Astrocyte of the hippocampus (primary cell): Measurements from ENCODE around the gene ACSF3.

Experiments used
- DNase-seq: peaks from one replicate; pipeline ENCODE4 v3.0.0; 2011; ENCODE audit warnings: low read depth, low spot score

Gene ACSF3

GRCh38 chr16:89094880-89095258 is 1.2 kb downstream of the ACSF3 start:
- DNase-seq = no peak

DNA sequence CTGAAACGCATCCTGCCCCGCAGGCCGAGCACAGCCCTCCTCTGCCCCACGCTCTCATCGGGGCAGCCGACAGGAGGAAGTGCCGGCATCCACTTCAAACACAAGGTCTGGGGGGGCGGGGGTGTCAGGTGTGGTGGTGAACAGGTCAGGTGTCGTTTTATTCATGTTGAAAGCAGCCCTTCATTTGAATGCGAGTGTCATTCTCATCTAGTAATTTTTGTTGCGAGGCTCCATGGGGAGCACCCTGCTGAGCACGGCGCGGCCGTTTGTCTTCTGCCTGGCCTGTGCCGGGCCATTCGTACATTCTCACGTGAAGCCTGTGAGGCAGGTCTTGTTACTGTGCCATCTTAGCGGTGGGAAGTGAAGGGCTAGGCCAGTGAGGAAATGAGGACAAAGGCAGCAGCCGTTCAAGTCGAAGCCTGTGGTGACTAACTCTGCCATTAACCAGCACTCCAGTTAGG is 1.9 kb downstream of the ACSF3 start:
- no peak for DNase-seq

DNA sequence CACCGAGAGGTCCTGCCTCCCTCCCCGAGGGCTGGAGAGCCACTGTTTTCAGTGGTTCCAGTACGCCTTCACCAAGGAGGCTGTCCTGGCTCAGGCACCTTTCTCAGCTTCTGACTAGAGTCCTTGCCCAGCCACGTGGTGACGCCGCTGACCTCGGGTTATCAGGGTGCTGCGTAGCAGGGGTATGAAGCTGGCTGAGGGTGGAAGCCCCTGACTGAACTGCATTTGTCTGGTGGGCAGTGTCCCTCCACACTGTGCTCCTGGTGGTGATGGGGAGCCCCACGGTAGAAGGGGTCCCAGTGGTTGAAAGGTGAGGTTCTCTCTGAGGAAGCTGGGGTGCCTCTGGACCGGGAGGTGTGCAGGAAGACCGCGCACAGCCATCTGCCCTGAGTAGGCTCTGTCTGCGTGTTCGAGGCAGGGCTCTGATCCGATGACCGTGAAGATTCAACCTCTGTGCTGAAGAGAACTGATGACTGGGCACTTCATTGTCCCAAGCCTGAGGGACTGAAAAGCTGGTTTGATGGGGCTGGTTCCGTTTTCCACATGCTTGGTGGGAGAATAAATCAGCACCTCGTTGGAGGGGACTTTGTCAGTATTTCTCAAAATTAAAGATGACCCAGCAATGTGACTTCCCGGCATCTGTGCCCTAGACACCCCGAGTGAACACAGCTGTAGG is 2.5 kb downstream of the ACSF3 start:
- no peak for DNase-seq

- DNase-seq = no peak
These were observed 3.2 kb downstream of the ACSF3 start for GRCh38 chr16:89096768-89097391.

DNA sequence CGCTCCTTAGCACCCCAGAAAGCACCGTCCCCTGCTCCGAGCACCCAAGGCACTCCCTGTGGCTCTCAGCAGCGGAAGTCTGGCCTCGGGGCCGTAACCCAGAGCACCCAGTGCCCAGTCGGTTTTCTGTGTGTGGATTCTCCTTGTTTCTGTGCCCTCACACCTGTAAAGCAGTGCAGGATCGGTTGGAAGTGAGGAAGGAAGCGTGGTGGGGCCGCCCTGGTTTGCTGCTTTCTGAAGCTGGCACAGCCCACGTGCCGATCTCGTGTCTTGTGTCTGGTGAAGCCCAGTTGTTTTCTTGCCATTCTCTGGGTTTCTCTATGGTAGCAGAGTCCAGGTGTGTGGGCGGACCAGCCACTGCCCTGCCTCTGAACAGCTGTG is 3.7 kb downstream of the ACSF3 start:
- no peak for DNase-seq

DNA sequence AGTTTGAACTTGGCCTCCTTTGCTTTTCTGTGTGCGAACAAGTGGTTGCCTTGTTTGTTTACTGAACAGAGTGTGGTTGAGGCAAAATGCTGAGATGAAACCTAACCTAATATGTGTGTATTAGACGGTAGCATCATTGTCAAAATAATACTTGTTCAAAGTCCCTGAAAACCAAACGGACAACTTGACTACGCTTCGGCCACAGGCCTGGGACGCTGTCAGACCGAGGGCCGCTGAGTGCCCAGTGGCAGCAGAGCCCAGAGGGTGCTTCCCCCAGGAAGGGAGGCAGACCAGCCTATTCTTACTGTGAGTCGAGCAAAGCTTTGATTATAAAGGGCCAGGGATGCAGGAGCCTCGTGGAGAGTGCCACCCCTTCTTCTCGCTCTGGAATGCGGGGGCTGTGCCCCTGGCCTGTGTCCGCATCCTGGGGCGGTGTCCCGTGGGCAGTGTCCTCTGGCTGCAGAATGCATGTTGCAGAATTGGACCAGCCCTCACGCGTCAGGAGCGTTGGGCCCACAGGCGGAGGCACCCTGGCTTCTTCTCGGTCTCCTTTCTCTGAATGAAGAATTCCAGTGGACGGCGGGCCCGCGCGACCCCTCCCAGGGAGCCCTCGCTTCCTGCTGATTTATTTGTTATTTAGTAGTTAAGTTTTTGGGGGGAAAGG is 5.2 kb downstream of the ACSF3 start:
- DNase-seq = no peak

DNA sequence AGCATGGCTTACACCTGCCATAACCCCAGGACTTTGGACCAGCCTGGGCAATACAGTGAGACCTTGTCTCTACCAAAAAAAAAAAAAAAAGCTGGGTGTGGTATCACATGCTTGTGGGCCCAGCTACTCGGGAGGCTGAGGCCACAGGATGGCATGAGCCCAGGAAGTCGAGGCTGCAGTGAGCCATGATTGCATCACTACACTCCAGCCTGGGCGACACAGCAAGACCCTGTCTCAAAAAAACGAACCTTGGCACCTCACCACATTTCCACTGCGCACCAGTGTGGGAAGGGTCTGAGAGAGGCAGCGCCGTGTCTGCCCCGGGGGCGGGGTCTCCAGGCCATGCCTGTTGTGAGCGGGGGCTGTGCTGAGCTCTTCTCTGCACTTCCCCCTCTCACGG is 6.3 kb downstream of the ACSF3 start:
- DNase-seq = no peak

DNA sequence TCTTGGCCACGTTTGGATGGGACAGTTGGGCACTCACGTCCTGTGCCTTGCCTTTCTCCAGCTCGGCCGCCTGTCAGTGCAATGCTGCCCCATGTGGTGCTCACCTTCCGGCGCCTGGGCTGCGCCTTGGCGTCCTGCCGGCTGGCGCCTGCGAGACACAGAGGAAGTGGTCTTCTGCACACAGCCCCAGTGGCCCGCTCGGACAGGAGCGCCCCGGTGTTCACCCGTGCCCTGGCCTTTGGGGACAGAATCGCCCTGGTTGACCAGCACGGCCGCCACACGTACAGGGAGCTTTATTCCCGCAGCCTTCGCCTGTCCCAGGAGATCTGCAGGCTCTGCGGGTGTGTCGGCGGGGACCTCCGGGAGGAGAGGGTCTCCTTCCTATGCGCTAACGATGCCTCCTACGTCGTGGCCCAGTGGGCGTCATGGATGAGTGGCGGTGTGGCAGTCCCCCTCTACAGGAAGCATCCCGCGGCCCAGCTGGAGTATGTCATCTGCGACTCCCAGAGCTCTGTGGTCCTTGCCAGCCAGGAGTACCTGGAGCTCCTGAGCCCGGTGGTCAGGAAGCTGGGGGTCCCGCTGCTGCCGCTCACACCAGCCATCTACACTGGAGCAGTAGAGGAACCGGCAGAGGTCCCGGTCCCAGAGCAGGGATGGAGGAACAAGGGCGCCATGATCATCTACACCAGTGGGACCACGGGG is 7.1 kb downstream of the ACSF3 start:
- DNase-seq = no peak

DNA sequence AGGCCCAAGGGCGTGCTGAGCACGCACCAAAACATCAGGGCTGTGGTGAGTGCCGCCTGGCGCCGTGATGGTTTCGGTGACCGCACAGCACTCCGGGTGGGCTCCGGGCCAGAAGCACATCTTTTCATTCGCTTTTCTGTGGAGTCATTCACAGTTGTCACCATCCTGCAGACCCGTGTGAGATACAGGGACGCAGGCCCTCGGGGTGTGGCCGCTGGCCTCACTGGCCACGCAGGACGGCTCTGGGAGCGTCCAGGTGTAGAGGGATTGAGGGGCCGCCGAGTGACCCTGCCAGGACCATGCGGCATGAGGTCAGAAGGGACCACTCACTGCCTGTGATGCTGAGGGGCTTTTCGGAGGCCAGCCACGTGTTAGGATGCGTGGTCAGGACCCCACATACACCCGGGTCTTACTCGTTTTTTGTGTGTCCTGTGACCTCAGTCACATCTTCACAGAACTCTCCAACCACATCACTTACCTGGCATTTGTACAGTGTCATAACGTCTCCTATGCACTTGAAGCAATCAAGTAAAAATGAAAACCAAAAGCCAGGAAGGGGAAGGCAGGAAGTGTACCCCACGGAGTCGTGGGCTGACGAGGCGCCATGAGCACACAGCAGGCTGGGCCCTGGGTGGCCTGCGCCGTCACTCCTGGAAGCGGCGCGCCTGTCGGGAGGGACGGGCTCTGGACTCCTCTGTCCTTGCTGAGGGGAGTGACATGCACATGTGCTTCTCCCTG is 7.8 kb downstream of the ACSF3 start:
- DNase-seq = no peak

- no peak for DNase-seq
These were observed 8.4 kb downstream of the ACSF3 start for GRCh38 chr16:89102041-89102471.

- DNase-seq = no peak
These were observed 8.9 kb downstream of the ACSF3 start for GRCh38 chr16:89102481-89103073.

DNA sequence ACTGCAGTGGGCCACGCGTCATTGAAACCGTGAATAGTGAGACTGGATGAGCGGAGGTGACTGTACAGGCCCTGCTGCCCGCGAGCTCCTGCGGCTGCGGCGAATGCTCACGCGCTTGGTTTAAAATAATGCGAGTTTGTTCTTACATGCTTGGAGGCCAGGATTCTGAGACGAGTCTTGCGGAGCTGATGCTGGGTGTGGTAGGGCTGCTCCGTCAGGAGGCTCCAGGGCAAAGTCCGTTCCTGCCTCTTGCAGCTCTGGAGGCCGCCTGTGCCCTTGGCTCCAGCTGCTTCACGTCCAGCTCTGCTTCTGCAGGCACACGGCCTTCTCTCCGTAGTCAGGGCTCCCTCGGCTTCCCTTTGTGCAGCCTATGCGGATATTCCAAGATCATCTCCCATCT is 9.5 kb downstream of the ACSF3 start:
- no peak for DNase-seq

- DNase-seq = no peak
These were observed 10.1 kb downstream of the ACSF3 start for GRCh38 chr16:89103781-89104180.

DNA sequence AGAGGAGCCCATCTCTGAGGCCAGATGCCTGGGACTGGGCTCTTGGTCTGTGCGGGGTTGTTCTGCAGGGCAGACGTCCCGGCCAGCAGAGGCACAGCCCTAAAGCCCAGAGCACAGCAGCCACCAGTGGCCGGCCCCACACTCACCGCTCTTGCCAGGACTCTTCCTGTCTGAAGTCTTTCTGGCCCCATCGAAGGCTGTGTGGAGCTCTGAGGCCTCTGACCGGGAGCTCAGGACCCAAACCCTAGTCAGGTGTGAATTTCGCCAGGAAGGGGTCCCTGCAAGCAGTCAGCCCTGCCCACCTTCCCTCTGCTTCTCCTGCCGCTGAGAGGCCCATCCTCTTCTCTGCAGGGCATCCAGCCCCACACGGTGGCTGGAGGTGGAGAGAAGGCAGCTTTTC is 10.7 kb downstream of the ACSF3 start:
- DNase-seq = no peak

DNA sequence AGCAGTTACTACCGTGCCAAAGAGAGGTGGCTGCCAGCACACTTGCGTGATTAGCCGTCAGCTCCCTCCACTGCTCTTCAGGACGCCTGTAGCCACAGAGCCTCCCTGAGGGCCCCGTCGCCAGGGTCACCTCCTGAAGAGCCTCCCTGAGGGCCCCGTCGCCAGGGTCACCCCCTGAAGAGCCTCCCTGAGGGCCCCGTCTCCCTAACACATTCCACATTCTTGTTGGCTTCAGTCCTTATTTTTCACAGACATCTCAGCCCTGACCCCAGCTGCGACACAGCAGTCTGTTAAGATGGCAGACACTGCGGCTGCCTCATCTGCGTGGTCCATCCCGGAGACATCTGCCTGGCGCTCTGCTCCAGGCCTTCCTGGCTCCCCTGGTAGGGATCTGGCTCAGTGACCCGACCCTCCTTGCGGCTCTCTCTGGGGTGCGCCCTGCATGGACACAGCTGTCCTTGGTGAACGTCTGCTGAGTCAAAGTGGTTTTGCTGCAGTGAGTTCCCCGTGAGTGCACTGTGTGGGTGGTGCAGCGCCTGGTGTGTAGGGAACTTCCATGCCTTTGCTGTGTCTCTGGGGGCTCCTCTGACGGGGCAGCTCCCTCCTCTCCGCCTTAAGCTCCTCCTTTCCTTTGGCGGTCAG is 11.4 kb downstream of the ACSF3 start:
- DNase-seq = no peak

DNA sequence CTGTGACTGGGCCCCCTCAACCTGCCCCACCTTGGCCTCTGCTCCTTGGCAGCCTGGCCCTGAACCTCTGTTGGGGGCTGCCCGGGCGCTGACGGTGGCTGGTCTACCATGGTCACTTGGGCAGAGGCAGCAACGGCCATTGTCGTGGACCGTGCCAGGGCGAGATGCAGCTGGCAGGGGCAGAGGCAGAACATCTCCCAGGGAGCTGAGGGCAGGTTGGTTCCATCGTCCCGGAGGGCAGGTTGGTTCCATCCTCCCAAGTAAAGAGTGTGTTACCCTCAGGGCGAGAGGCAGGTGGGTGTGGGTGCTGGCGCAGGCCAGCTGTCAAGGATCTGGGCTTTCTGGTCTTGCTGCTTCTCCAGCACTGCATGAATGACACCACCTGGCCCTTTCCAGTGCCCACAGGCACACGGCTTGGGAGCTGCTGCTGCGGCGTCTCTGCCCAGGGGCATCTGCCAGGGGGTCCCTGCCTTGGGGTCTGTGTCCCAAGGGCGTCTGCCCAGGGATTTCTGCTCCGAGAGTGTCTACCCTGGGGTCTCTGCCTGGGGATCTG is 12.0 kb downstream of the ACSF3 start:
- DNase-seq = no peak

DNA sequence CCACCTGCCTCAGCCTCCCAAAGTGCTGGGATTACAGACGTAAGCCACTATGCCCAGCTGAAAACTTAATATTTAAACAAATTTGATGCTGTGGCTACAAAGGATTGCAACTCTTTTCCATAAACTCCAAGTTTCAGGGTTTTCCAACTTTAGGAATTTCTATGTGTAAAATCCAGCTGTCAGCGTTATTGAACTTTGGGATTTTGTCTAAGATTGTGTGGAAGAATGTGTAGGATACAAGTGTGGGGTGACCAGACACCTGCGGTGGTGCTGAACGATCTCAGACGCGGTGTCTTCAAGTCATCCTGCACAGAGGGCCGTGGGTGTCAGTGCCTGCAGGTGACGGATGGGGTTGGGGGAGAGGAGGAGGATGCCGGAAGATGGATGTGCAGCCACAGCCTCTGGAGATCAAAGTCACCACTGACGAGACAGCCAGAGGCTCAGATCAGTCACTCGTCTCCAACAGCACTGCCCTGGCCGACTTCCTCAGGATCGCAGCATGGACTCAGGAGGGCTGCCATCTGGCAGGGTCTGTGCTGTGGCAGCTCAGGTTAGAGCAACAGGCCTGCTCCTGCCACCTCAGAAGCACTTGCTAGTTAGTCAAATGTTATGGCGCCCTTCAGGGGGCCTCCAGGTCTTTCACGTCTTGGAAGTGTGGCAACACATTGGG is 13.0 kb downstream of the ACSF3 start:
- DNase-seq = no peak

GRCh38 chr16:89107203-89107582 is 13.5 kb downstream of the ACSF3 start:
- no peak for DNase-seq

GRCh38 chr16:89108416-89108815 is 14.8 kb downstream of the ACSF3 start:
- no peak for DNase-seq

DNA sequence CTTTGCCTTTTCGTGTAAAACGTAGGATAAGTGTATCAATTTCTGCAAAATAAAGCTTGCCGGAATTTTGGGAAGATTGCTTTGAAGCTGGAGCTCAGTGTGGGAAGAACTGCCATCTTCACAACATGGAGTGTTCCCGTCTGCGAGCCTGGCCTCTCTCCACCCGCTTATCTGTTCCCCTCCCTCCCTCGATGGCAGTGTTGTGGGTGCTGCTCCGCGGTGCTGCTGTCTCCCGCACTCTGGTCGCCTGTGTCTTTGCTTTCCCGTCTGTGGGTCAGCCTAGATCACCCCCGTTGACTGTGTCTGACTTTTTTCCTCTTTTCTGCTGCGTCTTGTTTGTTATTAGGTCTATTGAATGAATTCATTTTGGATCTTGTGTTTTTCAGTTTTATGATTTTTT is 17.0 kb downstream of the ACSF3 start:
- DNase-seq = no peak
